Caco-2 (cell line): ENCODE data around the gene CAND1. TPM values are rescaled to one million over a fixed set of nuclear protein-coding genes. Genes with fewer than 3 reads are reported as not detected.

Experiments used
- BruUV-seq: library from RNA; stranded (reverse); fragments of 400-500 nt; replicated peaks from 2 replicates; lab custom pipeline; 2021; lab: Mats Ljungman, UMichigan
- CTCF ChIA-PET: fragments of 300-600 bp; sonication (Branson Sonifier 250); formaldehyde crosslinking; loops from one replicate; lab custom pipeline; 2022; ENCODE audit warnings: antibody characterized with exemption; lab: Charles Lee
- POLR2A ChIA-PET: fragments of 300-600 bp; sonication (Branson Sonifier 250); formaldehyde crosslinking; loops from one replicate; lab custom pipeline; 2022; ENCODE audit warnings: antibody characterized with exemption; lab: Charles Lee
- DNase-seq, 2 experiments: peaks; one replicate each; pipeline versions ENCODE4 v3.0.0 to v3.0.0-alpha.2; 2020 to 2022
- H3K27me3 ChIP-seq: replicated peaks from 2 replicates; pipeline ENCODE4 v1.6.0; 2011; ENCODE audit warnings: low read length; ENCODE audit not compliant: control insufficient read depth, insufficient read depth
- H3K36me3 ChIP-seq: 2 replicates; pipeline ENCODE4 v1.5.1; 2011; ENCODE audit warnings: low read length; ENCODE audit not compliant: control insufficient read depth, insufficient read depth
- H3K4me1 ChIP-seq: fragments of 250-450 bp; sonication (Bioruptor Pico); 2 replicates; pipeline ENCODE4 v1.5.1; 2020; ENCODE audit warnings: mild to moderate bottlenecking
- H3K4me3 ChIP-seq: 2 replicates; pipeline ENCODE4 v1.5.1; 2011; ENCODE audit warnings: low read depth, mild to moderate bottlenecking, control low read depth, low read length
- H3K9me3 ChIP-seq: fragments of 250-450 bp; sonication (Bioruptor Pico); 2 replicates; pipeline ENCODE4 v1.5.1; 2020; ENCODE audit warnings: mild to moderate bottlenecking, moderate library complexity
- H3K27ac Mint-ChIP-seq: one replicate; pipeline ENCODE4 v1.8.0; 2022; ENCODE audit warnings: mixed read lengths; ENCODE audit not compliant: unreplicated experiment
- H3K27me3 Mint-ChIP-seq: one replicate; pipeline ENCODE4 v1.8.0; 2022; ENCODE audit warnings: mixed read lengths; ENCODE audit not compliant: insufficient read depth, unreplicated experiment
- H3K36me3 Mint-ChIP-seq: one replicate; pipeline ENCODE4 v1.8.0; 2022; ENCODE audit warnings: mild to moderate bottlenecking, mixed read lengths; ENCODE audit not compliant: insufficient read depth, unreplicated experiment
- H3K4me1 Mint-ChIP-seq: one replicate; pipeline ENCODE4 v1.8.0; 2022; ENCODE audit warnings: low read depth, mixed read lengths; ENCODE audit not compliant: unreplicated experiment
- H3K4me3 Mint-ChIP-seq: one replicate; pipeline ENCODE4 v1.8.0; 2022; ENCODE audit warnings: mild to moderate bottlenecking, moderate library complexity, mixed read lengths; ENCODE audit not compliant: unreplicated experiment
- H3K9me3 Mint-ChIP-seq: one replicate; pipeline ENCODE4 v1.8.0; 2022; ENCODE audit warnings: mixed read lengths; ENCODE audit not compliant: unreplicated experiment
- CTCF ChIP-seq, 2 experiments: fragments of 200-600 bp in 1 of 2; IDR thresholded peaks; 1 replicate in 1 of 2; 2 replicates in 1 of 2; pipeline versions ENCODE4 v1.5.1 to v1.8.0; 2011 to 2022; ENCODE audit warnings: antibody characterized with exemption in 1 of 2, control low read depth in 1 of 2, inconsistent platforms in 1 of 2, low read depth in 1 of 2, low read length in 1 of 2, mild to moderate bottlenecking in 1 of 2, moderate library complexity in 1 of 2; ENCODE audit not compliant: insufficient read depth in 1 of 2, severe bottlenecking in 1 of 2, unreplicated experiment in 1 of 2
- intact Hi-C: fragments of 100-400 bp; cut with micrococcal nuclease; formaldehyde crosslinking; loops from one replicate; pipeline ENCODE4 v1.10.0; 2022; ENCODE audit not compliant: unreplicated experiment
- total RNA-seq: library from RNA; stranded (reverse); gene quantifications from 2 replicates; pipeline ENCODE4 v1.2.3, GENCODE V29; 2022

Gene CAND1
- total RNA-seq, 1 experiment from 2014 or later = 148 TPM

- H3K27me3 Mint-ChIP-seq = peaks cover 6% of the 10 kb centered on the region
- Histone ChIP-seq H3K27me3 (no peaks in the 10 kb centered on the region), H3K9me3 (no peaks in the 10 kb centered on the region), H3K4me3 (no peak overlapping the region), H3K36me3 (no peaks in the 10 kb centered on the region), H3K4me1 (no peaks in the 10 kb centered on the region)
- BruUV-seq = no TSS peak
- H3K4me1 Mint-ChIP-seq = no peaks in the 10 kb centered on the region
- POLR2A ChIA-PET = no interaction called here
- H3K27ac Mint-ChIP-seq = no peak overlapping the region
- no peak for DNase-seq
- no peak overlapping the region for H3K4me3 Mint-ChIP-seq
- no peak for TF ChIP-seq CTCF (IDR thresholded peaks at IDR 0.05; ENCODE audit: insufficient read depth in 1 of 2, low read depth in 1 of 2, low read length in 1 of 2, severe bottlenecking in 1 of 2, unreplicated experiment in 1 of 2)
- no peaks in the 10 kb centered on the region for H3K9me3 Mint-ChIP-seq
- H3K36me3 Mint-ChIP-seq = no peaks in the 10 kb centered on the region
- intact Hi-C loops = no loop called here
- CTCF ChIA-PET = no interaction called here
Observed at GRCh38 chr12:67241482-67241881, 27.7 kb upstream of the CAND1 start.

DNA sequence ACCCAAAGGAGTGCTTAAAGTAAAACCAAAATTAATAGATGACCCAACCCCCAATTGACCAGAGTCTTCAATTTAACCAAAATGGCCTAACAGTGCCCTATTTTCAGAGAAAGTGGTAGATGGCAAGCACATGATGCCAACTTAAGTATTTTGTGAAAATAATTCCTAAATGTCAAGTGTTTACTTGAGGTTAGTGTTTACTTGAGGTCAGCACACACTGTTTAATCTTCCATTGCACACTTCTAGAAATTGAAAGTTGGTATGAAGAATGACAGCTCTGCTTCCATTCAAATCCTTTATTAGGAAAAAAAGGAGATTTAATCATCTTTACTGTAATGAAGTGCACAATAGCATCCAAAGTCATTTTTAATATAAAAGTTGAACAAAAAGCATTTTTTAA, 25.9 kb upstream of the CAND1 start:
- no TSS peak for BruUV-seq

GRCh38 chr12:67245571-67245970, 23.6 kb upstream of the CAND1 start:
- DNase-seq = no peak
- BruUV-seq = no TSS peak
- no peak overlapping the region for H3K4me3 Mint-ChIP-seq
- Histone ChIP-seq H3K36me3 (no peaks in the 10 kb centered on the region), H3K4me1 (no peaks in the 10 kb centered on the region), H3K27me3 (no peaks in the 10 kb centered on the region), H3K9me3 (no peaks in the 10 kb centered on the region), H3K4me3 (no peak overlapping the region)
- H3K27ac Mint-ChIP-seq = no peak overlapping the region
- intact Hi-C loops = no loop called here
- no peaks in the 10 kb centered on the region for H3K9me3 Mint-ChIP-seq
- ChIA-PET POLR2A (no interaction called here), CTCF (no interaction called here)
- H3K4me1 Mint-ChIP-seq = no peaks in the 10 kb centered on the region
- H3K27me3 Mint-ChIP-seq = peaks cover 5% of the 10 kb centered on the region
- TF ChIP-seq CTCF (IDR thresholded peaks at IDR 0.05; ENCODE audit: insufficient read depth in 1 of 2, low read depth in 1 of 2, low read length in 1 of 2, severe bottlenecking in 1 of 2, unreplicated experiment in 1 of 2) = no peak
- H3K36me3 Mint-ChIP-seq = no peaks in the 10 kb centered on the region

More for the DNA sequence above, 25.9 kb upstream of the CAND1 start:
- Mint-ChIP-seq H3K4me1 (no peaks in the 10 kb centered on the region), H3K36me3 (no peaks in the 10 kb centered on the region), H3K9me3 (no peaks in the 10 kb centered on the region), H3K27ac (no peak overlapping the region), H3K4me3 (no peak overlapping the region), H3K27me3 (peaks cover 5% of the 10 kb centered on the region)
- no peaks in the 10 kb centered on the region for H3K36me3 ChIP-seq
- H3K9me3 ChIP-seq = no peaks in the 10 kb centered on the region
- intact Hi-C loops = no loop called here
- CTCF ChIA-PET = interaction anchor here (0.6 kb wide), 1 partner anchor 113 kb away, joined by 4 read pairs; no protein-coding TSS in a partner anchor
- no peak for DNase-seq
- no peaks in the 10 kb centered on the region for H3K4me1 ChIP-seq
- no peak for TF ChIP-seq CTCF (IDR thresholded peaks at IDR 0.05; ENCODE audit: insufficient read depth in 1 of 2, low read depth in 1 of 2, low read length in 1 of 2, severe bottlenecking in 1 of 2, unreplicated experiment in 1 of 2)
- no peak overlapping the region for H3K4me3 ChIP-seq
- POLR2A ChIA-PET = no interaction called here
- no peaks in the 10 kb centered on the region for H3K27me3 ChIP-seq
